Middle frontal gyrus (tissue), 1 donor: ENCODE measurements around the gene GALNT7.
"Not testable (repeated sequence)": the region's sequence is repeated elsewhere in the genome, so short reads cannot be mapped to it uniquely, and the experiment has no call there.

Experiments
- DNase-seq: peaks from one replicate; pipeline ENCODE4 v3.0.0-alpha.2; 2015; ENCODE audit warnings: low spot score; ENCODE audit errors: extremely low spot score

Gene GALNT7

DNA sequence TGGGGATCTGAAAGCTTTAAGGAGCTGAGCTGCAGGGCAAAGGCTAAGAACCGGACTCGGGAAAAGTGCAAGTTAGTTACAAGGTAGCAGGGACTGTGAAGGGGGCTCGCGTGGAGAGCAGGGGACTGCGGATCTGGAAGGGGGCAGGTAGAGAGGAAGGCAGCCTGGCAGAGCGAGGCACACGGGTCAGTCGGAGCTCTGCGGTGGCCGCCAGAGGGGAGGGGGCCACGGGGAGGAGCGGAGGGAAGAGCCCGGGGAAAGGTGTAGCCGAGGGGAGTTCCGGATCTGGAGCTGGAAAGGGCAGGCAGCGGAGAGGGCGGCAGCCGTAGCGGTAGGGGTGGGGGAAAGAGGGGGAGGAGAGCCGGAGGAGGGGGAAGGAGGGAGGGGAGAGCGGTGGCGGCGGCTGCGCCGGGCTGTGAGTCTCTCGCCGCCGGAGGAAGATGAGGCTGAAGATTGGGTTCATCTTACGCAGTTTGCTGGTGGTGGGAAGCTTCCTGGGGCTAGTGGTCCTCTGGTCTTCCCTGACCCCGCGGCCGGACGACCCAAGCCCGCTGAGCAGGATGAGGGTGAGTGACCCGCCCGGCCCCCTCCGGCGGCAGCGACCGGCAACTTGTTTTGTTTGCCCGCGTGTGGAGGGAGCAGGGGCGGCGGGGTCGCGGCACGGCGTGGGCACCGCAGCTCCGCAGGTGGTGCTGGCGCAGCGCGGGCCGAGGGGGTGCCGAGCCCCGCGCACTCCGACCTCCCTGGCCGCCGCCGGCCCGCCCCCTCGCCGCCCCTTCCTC lies at the start of gene GALNT7:
Gene GALNT7, plus strand, starts transcription at position 416 of the 782 bp plus-strand sequence. Its CDS starts 25 bp downstream, at position 441.
- DNase-seq = no peak

DNA sequence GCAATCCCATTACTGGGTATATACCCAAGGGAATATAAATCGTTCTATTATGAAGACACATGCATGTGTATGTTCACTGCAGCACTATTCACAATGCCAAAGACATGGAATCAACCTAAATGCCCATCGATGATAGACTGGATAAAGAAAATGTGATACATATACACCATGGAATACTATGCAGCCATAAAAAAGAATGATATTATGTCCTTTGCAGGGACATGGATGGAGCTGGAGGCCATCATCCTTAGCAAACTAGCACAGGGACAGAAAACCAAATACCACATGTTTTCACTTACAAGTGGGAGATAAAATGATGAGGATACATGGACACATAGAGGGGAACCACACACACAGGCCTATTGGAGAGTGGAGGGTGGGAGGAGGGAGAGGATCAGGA lies 49.8 kb upstream of the GALNT7 start:
- DNase-seq = not testable (repeated sequence)

DNA sequence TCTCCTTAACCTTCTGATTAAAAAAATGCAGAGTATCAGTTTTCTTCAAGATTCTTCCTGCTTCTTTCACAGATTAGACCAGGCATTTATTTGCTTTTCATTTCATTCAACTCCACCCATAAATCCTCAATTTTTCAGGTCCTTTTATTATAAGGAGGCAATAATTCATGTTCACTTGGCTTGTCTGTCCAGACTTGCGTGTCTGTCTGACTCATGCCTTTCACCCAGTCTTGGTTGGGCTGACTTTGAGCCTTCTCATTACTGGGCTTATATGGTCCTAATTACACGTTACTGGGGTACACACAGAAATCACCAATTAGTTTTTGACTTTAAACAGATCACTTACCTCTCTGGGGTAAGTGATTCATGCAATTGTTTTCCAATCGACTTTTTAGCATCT lies 48.8 kb upstream of the GALNT7 start:
- DNase-seq = no peak

DNA sequence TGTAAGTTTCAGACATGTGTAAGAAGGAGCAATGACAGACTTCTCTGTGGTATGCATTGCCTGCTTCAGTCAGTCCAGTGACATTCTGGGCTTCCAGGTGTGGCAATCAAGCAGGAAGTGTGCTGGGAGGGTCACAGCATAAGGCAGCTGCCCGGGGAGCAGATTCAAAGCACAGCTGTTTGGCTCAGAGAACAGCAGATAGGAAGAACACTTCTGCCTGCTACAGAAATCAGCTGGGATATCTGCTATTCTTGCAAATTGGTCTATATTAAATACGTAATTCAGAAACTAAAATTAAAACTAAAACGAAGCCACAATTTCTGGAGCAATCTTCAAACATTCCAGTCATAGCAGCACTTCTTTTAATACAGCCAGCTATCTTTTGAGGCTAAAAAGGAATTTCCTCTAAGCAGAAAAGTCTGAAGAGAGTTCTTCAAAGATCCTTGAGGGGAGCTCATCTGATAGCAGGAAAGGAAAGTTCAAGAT lies 47.5 kb upstream of the GALNT7 start:
- no peak for DNase-seq

DNA sequence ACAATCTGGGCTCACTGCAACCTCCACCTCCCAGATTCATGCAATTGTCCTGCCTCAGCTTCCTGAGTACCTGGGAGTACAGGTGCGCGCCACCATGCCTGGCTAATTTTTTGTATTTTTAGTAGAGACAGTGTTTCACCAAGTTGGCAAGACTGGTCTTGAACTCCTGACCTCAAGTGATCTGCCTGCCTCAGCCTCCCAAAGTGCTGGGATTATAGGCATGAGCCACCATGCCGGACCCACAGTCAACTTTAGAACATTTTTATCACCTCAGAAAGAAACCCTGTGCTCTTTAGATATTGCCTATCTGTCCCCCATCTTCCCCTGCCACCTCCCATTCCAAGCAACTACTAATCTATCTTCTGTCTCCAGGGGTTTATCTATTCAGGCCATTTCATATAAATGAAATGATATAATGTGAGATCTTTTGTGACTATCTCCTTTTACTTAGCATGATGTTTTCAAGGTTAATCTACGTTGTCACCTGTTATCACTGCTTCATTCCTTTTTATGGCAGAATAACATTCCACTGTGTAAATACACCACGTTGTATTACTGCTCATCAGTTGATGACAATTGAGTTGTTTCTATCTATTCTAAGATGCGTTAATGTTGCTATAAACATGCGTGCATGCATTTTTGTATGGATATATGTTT lies 44.3 kb upstream of the GALNT7 start:
- no peak for DNase-seq

DNA sequence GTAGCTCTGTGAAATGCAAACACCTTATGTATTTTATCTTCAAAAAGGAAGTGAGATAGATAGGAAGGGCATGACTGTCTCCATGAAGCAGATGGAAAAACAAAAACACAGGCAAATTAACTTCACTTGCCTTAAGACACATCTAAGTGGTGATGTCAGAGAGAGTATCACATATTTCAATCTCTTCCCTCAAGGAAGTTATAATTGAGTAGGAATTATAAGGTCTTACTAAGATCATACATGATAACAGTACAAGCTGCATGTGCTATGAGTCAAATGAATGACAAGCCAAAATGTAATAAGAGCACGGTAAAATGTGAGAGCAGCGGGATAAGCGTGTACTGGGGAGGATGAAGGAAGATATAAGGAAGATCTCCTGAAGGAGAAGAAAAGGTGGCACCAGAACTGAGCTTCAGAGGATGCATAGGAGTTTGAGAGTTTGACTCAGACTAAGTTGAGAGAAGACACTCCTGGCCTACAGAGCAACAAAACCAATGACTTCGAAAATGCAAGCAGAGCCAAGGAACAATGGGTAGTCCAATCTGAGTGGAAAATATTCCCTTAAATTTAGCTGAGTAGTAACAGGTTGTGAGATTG lies 43.3 kb upstream of the GALNT7 start:
- no peak for DNase-seq

- no peak for DNase-seq
Observed at GRCh38 chr4:173128199-173128890, 40.3 kb upstream of the GALNT7 start.

- DNase-seq = no peak
Observed at GRCh38 chr4:173130687-173131086, 37.9 kb upstream of the GALNT7 start.

- no peak for DNase-seq
Observed at GRCh38 chr4:173134426-173134825, 34.2 kb upstream of the GALNT7 start.

- no peak for DNase-seq
Observed at GRCh38 chr4:173135241-173135847, 33.3 kb upstream of the GALNT7 start.

- DNase-seq = no peak
Observed at GRCh38 chr4:173138624-173139023, 30.0 kb upstream of the GALNT7 start.

GRCh38 chr4:173139561-173139960 lies 29.1 kb upstream of the GALNT7 start:
- DNase-seq = no peak

DNA sequence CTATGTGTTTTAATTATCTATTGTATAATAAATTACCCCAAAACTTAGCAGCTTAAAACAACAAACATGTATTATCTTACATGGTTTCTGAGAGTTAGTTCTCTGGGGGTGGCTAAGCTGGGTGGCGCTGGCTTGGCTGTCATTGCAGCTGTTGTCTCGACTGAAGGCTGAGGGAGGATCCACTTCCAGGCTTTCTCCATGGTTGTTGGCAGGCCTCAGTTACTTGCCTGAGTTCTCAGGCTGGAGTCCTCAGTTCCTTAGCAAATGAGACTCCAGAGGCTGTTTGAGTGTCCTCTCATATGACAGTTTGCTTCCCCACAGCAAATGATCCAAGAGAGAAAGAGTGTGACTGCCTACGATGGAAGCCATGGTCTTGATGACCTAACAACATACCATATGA lies 23.5 kb upstream of the GALNT7 start:
- DNase-seq = no peak

- no peak for DNase-seq
Observed at GRCh38 chr4:173146456-173146855, 22.2 kb upstream of the GALNT7 start.

DNA sequence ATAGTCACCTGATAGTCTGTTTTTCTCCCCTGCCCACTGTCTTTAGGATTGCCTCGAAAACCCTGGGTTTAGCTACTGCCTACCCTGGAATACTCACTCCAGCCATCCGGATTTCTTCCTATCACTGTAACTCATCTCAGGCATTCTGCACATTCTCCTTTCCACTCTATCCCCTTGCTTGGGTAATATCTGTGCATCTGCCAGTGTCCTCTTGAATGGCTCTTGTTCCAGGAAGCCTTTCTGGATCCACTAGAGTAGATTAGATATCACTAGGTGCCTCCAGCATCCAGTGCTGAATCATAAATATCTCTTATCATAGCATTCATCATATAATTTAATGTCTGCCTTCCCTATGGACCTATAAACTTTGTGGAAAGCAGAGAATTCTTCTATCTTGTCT lies 17.1 kb upstream of the GALNT7 start:
- no peak for DNase-seq

DNA sequence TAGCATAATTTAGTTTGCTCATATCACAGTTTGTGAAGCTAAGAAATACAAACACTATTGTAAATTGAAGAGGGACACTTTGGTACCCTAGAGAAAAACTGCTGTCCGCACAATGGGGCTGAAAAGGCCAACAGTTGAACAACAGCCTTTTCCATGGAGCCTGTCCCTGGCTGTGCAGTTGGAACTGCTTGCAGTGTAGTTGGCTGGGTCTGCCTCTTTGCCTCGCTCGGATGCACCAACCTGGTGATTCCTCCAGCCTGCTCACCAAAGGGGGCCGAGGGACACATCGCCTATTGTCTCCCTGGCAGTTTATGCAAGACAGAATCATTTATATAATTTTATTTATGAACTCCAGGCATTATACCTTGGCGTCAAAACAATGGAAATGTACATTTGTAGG lies 16.5 kb upstream of the GALNT7 start:
- DNase-seq = no peak

GRCh38 chr4:173153445-173153844 lies 15.2 kb upstream of the GALNT7 start:
- no peak for DNase-seq

DNA sequence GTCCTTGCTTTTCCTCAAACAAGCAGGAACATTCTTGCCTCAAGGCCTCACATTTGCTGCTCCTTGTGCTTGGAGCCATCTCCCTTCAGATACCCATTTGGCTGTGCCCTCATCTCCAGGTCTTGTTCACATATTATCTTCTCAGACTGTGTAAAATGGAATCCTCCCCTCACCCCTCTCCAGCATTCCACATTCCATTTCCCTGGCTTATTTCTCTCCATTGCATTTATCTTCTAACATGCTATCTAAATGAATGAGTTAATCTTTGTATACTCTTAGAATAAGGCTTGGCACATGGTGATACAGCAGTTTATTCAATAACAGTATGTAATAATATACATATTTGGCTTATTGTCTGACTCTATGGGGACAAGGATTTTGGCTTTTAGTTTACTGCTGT lies 8.8 kb upstream of the GALNT7 start:
- DNase-seq = no peak

DNA sequence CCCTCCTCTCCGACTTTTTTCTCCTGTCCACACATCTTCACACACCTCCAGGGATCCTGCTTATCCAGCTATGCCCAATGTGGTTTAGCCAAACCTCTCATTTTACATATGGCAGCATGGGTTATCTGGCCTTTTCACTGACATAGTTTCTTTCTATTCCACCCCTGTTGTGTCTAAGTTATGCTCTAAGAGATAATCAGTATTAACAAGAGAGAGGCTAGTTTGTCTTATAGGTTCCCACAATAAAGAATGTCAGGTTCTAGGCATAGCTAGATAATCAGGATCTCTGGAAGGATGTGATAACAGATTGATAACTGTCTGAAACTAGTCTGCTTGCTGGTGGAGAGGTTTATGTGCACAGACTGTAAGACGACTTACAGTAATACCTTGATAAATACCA lies 7.7 kb upstream of the GALNT7 start:
- DNase-seq = no peak

GRCh38 chr4:173161311-173161710 lies 7.3 kb upstream of the GALNT7 start:
- DNase-seq = no peak

GRCh38 chr4:173165706-173166105 lies 2.9 kb upstream of the GALNT7 start:
- no peak for DNase-seq
